ENCODE results near the gene CBR3. TPM values are rescaled to one million over a fixed set of nuclear protein-coding genes. Genes with fewer than 3 reads are reported as not detected.

The CBR3 gene
- total and polyA plus RNA-seq, 10 donors, result 1.4 to 4.5 (median 2.9) TPM

DNA sequence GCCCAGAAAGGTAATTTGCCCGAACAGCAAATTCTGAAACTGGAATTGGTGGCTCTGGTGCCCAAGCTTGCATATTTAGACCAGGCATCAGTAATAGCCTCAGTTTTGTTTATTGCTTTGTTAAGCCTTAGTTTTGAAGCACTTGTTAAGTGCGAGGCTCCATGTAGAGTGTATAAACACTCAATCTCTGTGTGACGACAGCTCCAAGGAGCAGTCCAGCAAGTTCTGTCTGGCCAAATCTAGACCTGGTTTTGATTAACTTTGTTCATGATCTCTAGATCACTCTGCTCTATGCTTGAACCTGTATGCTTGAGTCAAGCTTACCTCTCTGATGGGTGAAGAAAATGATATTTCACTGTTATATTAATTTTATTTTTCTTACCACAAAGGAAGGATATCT lies 59.1 kb downstream of the CBR3 start:
- intact Hi-C loops (cut with DNase I; ENCODE audit: low total_unique reads), result no loop called here
- WGBS, 5 donors, result 86 to 97% (median 92%) methylated on average over 3 of the region's 3 CpGs
- H3K27me3 ChIP-seq (replicated peaks in 1 of 7), result no peaks in the 10 kb centered on the region
- peaks cover 0 to 6% (median 5%) of the 10 kb centered on the region in 6 donors for H3K4me1 ChIP-seq
- no peak overlapping the region for H3K27ac ChIP-seq
- no peak for DNase-seq
- TF ChIP-seq POLR2A (IDR thresholded peaks at IDR 0.05) (no peak), POLR2AphosphoS5 (IDR thresholded peaks at IDR 0.05) (no peak)
- TF ChIP-seq, protein P1, sequence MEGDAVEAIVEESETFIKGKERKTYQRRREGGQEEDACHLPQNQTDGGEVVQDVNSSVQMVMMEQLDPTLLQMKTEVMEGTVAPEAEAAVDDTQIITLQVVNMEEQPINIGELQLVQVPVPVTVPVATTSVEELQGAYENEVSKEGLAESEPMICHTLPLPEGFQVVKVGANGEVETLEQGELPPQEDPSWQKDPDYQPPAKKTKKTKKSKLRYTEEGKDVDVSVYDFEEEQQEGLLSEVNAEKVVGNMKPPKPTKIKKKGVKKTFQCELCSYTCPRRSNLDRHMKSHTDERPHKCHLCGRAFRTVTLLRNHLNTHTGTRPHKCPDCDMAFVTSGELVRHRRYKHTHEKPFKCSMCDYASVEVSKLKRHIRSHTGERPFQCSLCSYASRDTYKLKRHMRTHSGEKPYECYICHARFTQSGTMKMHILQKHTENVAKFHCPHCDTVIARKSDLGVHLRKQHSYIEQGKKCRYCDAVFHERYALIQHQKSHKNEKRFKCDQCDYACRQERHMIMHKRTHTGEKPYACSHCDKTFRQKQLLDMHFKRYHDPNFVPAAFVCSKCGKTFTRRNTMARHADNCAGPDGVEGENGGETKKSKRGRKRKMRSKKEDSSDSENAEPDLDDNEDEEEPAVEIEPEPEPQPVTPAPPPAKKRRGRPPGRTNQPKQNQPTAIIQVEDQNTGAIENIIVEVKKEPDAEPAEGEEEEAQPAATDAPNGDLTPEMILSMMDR (IDR thresholded peaks at IDR 0.05 in 8 of 11, conservative IDR thresholded peaks at IDR 0.05 in 3 of 11), result no peak
- no peaks in the 10 kb centered on the region for H3K9me3 ChIP-seq
- H3K36me3 ChIP-seq, result peaks cover 0 to 20% (median 5%) of the 10 kb centered on the region in 6 donors
- no peak overlapping the region for H3K4me3 ChIP-seq

- Histone ChIP-seq H3K4me3 (no peak overlapping the region), H3K9me3 (no peaks in the 10 kb centered on the region), H3K36me3 (peaks cover 0 to 32% (median 15%) of the 10 kb centered on the region in 6 donors), H3K27me3 (replicated peaks in 1 of 7) (no peaks in the 10 kb centered on the region), H3K27ac (no peak overlapping the region), H3K4me1 (peaks cover 0 to 6% (median 0%) of the 10 kb centered on the region in 6 donors)
- intact Hi-C loops (cut with DNase I; ENCODE audit: low total_unique reads), result no loop called here
- TF ChIP-seq, protein P1 (IDR thresholded peaks at IDR 0.05 in 8 of 11, conservative IDR thresholded peaks at IDR 0.05 in 3 of 11), result no peak
- TF ChIP-seq POLR2AphosphoS5 (IDR thresholded peaks at IDR 0.05) (no peak), POLR2A (IDR thresholded peaks at IDR 0.05) (no peak)
- WGBS, 5 donors, result 95 to 98% (median 97%) methylated on average over 1 of the region's 1 CpG
- no peak for DNase-seq
Measured at GRCh38 chr21:36195613-36196012, 60.7 kb downstream of the CBR3 start.

Other genes starting within 250 kb of the CBR3 start
- 10 to 100 TPM; 18.2 to 28.1 (median 23.2) TPM for gene SETD4, start 74.6 kb upstream of the CBR3 start, total RNA-seq
- gene SETD4, start 74.6 kb upstream of the CBR3 start, polyA plus RNA-seq, result 1 to 10 TPM; 6.9 to 9.0 (median 9.0) TPM
- gene CBR1, start 65.1 kb upstream of the CBR3 start, total RNA-seq, result 100 to 1,000 TPM in 1 of 7 donors, 10 to 100 TPM in 6; 30.7 to 128 (median 38.4) TPM
- gene CBR1, start 65.1 kb upstream of the CBR3 start, polyA plus RNA-seq, result 10 to 100 TPM; 31.6 to 63.0 (median 52.7) TPM
- gene DOP1B, start 21.7 kb downstream of the CBR3 start, total RNA-seq, result 10 to 100 TPM; 20.8 to 29.2 (median 23.3) TPM
- 1 to 10 TPM; 2.9 to 4.9 (median 3.1) TPM for gene DOP1B, start 21.7 kb downstream of the CBR3 start, polyA plus RNA-seq
- gene MORC3, start 185.1 kb downstream of the CBR3 start, total RNA-seq, result 10 to 100 TPM; 45.1 to 57.6 (median 52.6) TPM
- 10 to 100 TPM; 14.8 to 18.1 (median 15.5) TPM for gene MORC3, start 185.1 kb downstream of the CBR3 start, polyA plus RNA-seq

Measured in spleen (tissue), 11 donors.